HCT116 (cell line): Measurements from ENCODE around the gene TTC27. TPM values are rescaled to one million over a fixed set of nuclear protein-coding genes. Genes with fewer than 3 reads are reported as not detected.

Experiments
- ATAC-seq: fragments of 200-7000 bp; cut with Tn5 transposase; 2 replicates; pipeline ENCODE4 v1.9.1; 2020; ENCODE audit warnings: mild to moderate bottlenecking, moderate library complexity
- BruUV-seq: library from RNA; stranded (reverse); fragments of 400-500 nt; replicated peaks from 2 replicates; lab custom pipeline; 2021; lab: Mats Ljungman, UMichigan
- CTCF ChIA-PET: fragments of 300-600 bp; sonication (Branson Sonifier 250); formaldehyde crosslinking; loops from one replicate; lab custom pipeline; 2021; ENCODE audit warnings: antibody characterized with exemption; lab: Charles Lee
- POLR2A ChIA-PET: fragments of 300-600, 350-600 bp; sonication (Branson Sonifier 250); formaldehyde crosslinking; loops from one replicate; lab custom pipeline; 2021; ENCODE audit warnings: antibody characterized with exemption; lab: Charles Lee
- RAD21 ChIA-PET, 2 experiments: fragments of 300-600 bp; sonication (Branson Sonifier 250); formaldehyde crosslinking; loops; one replicate each; lab custom pipeline; 2023; ENCODE audit warnings: low total read pairs in 2 of 2; ENCODE audit not compliant: uncharacterized antibody in 2 of 2, unreplicated experiment in 2 of 2, low non-redundant PET in 1 of 2; lab: Charles Lee
- DNase-seq: peaks from one replicate; pipeline ENCODE4 v3.0.0-alpha.2; 2010; ENCODE audit warnings: low read depth, low spot score
- H2AFZ ChIP-seq: fragments of 200-600 bp; shearing (Covaris generic), sonication (generic); 2 replicates; pipeline ENCODE4 v1.6.1; 2017; ENCODE audit warnings: low read depth, mixed run types, mixed read lengths, antibody characterized with exemption, low read length; ENCODE audit not compliant: poor library complexity, severe bottlenecking
- H3K27ac ChIP-seq: 2 replicates; pipeline ENCODE4 v1.5.1; 2012; ENCODE audit warnings: low read depth, low read length
- H3K27me3 ChIP-seq: fragments of 200-600 bp; sonication (generic); 2 replicates; pipeline ENCODE4 v1.6.1; 2016; ENCODE audit warnings: mixed run types, low read length, mixed read lengths; ENCODE audit not compliant: insufficient read depth
- H3K36me3 ChIP-seq, 2 experiments: fragments of 200-500 bp in 1 of 2; fragments of 200-600 bp in 1 of 2; sonication (Bioruptor generic) in 1 of 2; sonication (generic) in 1 of 2; 2 replicates each; pipeline versions ENCODE4 v1.5.1 to v1.6.1; 2014 to 2016; ENCODE audit warnings: low read length in 2 of 2, inconsistent platforms in 1 of 2, mixed read lengths in 1 of 2, mixed run types in 1 of 2; ENCODE audit not compliant: insufficient read depth in 2 of 2, control insufficient read depth in 1 of 2
- H3K4me1 ChIP-seq, 2 experiments: fragments of 200-600 bp in 1 of 2; sonication (generic) in 1 of 2; 2 replicates each; pipeline versions ENCODE4 v1.5.1 to v1.6.1; 2012 to 2017; ENCODE audit warnings: low read length in 2 of 2, inconsistent platforms in 1 of 2, mild to moderate bottlenecking in 1 of 2, mixed read lengths in 1 of 2, mixed run types in 1 of 2, moderate library complexity in 1 of 2; ENCODE audit not compliant: insufficient read depth in 2 of 2, control insufficient read depth in 1 of 2
- H3K4me2 ChIP-seq: fragments of 200-600 bp; sonication (generic); 2 replicates; pipeline ENCODE4 v1.6.1; 2017; ENCODE audit warnings: mixed run types, low read length, mixed read lengths
- H3K4me3 ChIP-seq, 2 experiments: fragments of 200-600 bp in 1 of 2; sonication (generic) in 1 of 2; replicated peaks in 1 of 2; 2 replicates each; pipeline ENCODE4 v1.5.1; 2011 to 2016; ENCODE audit warnings: low read length in 2 of 2, control low read depth in 1 of 2, low read depth in 1 of 2, mild to moderate bottlenecking in 1 of 2, mixed read lengths in 1 of 2, mixed run types in 1 of 2
- H3K79me2 ChIP-seq: fragments of 200-600 bp; sonication (generic); 2 replicates; pipeline ENCODE4 v1.6.1; 2017; ENCODE audit warnings: mild to moderate bottlenecking, mixed run types, low read length, moderate library complexity, mixed read lengths; ENCODE audit not compliant: insufficient read depth
- H3K9ac ChIP-seq: fragments of 200-600 bp; sonication (generic); 2 replicates; pipeline ENCODE4 v1.6.1; 2016; ENCODE audit warnings: low read length, mixed read lengths
- H3K9me2 ChIP-seq: fragments of 200-600 bp; sonication (generic), shearing (Covaris generic); 2 replicates; pipeline ENCODE4 v1.6.1; 2017; ENCODE audit warnings: mixed run types, mild to moderate bottlenecking, moderate library complexity; ENCODE audit not compliant: insufficient read depth
- H3K9me3 ChIP-seq, 2 experiments: fragments of 200-500 bp in 1 of 2; fragments of 200-600 bp in 1 of 2; sonication (Bioruptor generic) in 1 of 2; sonication (generic) in 1 of 2; 2 replicates each; pipeline ENCODE4 v1.6.1; 2014 to 2017; ENCODE audit warnings: low read length in 2 of 2, mixed read lengths in 2 of 2, inconsistent platforms in 1 of 2, low read depth in 1 of 2, mild to moderate bottlenecking in 1 of 2, mixed run types in 1 of 2, moderate library complexity in 1 of 2; ENCODE audit not compliant: control insufficient read depth in 1 of 2, insufficient read depth in 1 of 2
- H4K20me1 ChIP-seq: fragments of 200-600 bp; sonication (generic), shearing (Covaris generic); 2 replicates; pipeline ENCODE4 v1.6.1; 2017; ENCODE audit warnings: mixed run types, mild to moderate bottlenecking, moderate library complexity; ENCODE audit not compliant: insufficient read depth
- CEBPB ChIP-seq: IDR thresholded peaks from 2 replicates; pipeline ENCODE4 v1.6.1; 2012; ENCODE audit warnings: low read depth
- CTCF ChIP-seq, 3 experiments: fragments of 200-600 bp in 1 of 3; sonication (generic) in 1 of 3; IDR thresholded peaks in 2 of 3; conservative IDR thresholded peaks in 1 of 3; 2 replicates each; pipeline ENCODE4 v1.5.1; 2012 to 2017; ENCODE audit warnings: low read depth in 2 of 3, low read length in 2 of 3, antibody characterized with exemption in 1 of 3, borderline replicate concordance in 1 of 3, control low read depth in 1 of 3, mild to moderate bottlenecking in 1 of 3, mixed read lengths in 1 of 3, mixed run types in 1 of 3, moderate library complexity in 1 of 3; ENCODE audit not compliant: insufficient read depth in 1 of 3
- EGR1 ChIP-seq: IDR thresholded peaks from 2 replicates; pipeline ENCODE4 v1.6.1; 2012; ENCODE audit warnings: low read depth
- ELF1 ChIP-seq: IDR thresholded peaks from 2 replicates; pipeline ENCODE4 v1.6.1; 2012; ENCODE audit warnings: low read depth, borderline replicate concordance
- EZH2phosphoT487 ChIP-seq: fragments of 200-600 bp; IDR thresholded peaks from 2 replicates; pipeline ENCODE4 v1.6.1; 2018; ENCODE audit warnings: antibody characterized with exemption, borderline replicate concordance
- MAX ChIP-seq: IDR thresholded peaks from 2 replicates; pipeline ENCODE4 v1.6.1; 2012
- POLR2A ChIP-seq: IDR thresholded peaks from 2 replicates; pipeline ENCODE4 v1.7.0; 2011; ENCODE audit warnings: borderline replicate concordance; ENCODE audit not compliant: insufficient read depth, insufficient read length; ENCODE audit errors: extremely low read depth
- POLR2AphosphoS5 ChIP-seq: IDR thresholded peaks from 2 replicates; pipeline ENCODE4 v1.6.1; 2011; ENCODE audit warnings: mild to moderate bottlenecking, low read depth, low read length, moderate library complexity
- RAD21 ChIP-seq: IDR thresholded peaks from 2 replicates; pipeline ENCODE4 v1.6.1; 2012; ENCODE audit warnings: low read depth, mild to moderate bottlenecking
- REST ChIP-seq: IDR thresholded peaks from 2 replicates; pipeline ENCODE4 v1.6.1; 2012; ENCODE audit warnings: low read depth
- SRF ChIP-seq: IDR thresholded peaks from 2 replicates; pipeline ENCODE4 v1.6.1; 2012; ENCODE audit warnings: low read depth
- YY1 ChIP-seq: IDR thresholded peaks from 2 replicates; pipeline ENCODE4 v1.6.1; 2011; ENCODE audit warnings: low read length, low read depth, moderate library complexity, mild to moderate bottlenecking; ENCODE audit not compliant: insufficient replicate concordance; ENCODE audit errors: extremely low read depth
- ZFX ChIP-seq: fragments of 450-650 bp; IDR thresholded peaks from 2 replicates; pipeline ENCODE4 v1.6.1; 2017
- intact Hi-C: fragments of 100-400 bp; cut with micrococcal nuclease; formaldehyde crosslinking; loops from 2 replicates; pipeline ENCODE4 v1.10.0; 2022
- total RNA-seq: library from RNA; stranded (reverse); gene quantifications from one replicate; pipeline ENCODE4 v1.2.1, GENCODE V29; 2021; ENCODE audit not compliant: unreplicated experiment

TTC27 gene
- total RNA-seq, 1 experiment from 2014 or later, result 24.4 TPM

DNA sequence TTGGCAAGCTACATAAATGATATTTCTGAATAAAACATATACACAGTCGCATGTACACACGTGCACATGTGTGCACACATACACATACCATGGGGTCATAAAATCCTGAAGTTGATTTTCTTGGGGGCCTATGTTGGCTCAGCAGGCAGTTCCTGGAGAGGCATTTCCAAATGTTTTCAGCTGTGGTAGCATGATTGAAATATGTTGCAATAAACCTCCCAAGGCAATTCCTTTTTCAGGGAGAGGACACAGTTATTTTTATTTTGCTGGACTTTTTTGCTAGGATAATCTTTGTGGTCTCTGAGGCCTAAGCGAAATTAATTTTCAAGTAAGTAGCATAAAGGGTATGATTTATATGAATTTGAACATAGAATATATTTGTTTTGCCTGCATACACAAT is 192.2 kb downstream of the TTC27 start (continued):
- TF ChIP-seq RAD21 (no peak), EGR1 (no peak), SRF (no peak), MAX (no peak)
- TF ChIP-seq, all 23 proteins: peak for 0

DNA sequence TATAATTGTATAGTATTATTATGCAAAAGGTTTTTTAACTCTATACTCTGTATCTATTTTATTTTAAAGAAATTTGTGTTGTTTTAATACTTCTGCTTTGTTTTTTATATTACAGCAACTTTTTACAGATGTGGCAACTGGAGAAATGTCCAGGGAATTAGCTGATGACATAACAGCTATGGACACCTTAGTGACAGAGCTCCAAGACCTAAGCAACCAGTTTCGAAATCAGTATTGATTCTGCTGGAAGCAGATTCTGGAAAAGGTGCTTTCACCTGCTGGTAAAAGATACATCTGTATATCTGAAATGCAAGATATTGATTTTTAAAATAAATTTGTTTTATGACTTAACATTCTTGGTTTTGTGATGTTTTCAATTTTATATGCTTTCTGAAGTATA is 192.9 kb downstream of the TTC27 start:
- intact Hi-C loops, result no loop called here
- no peak for ATAC-seq
- Histone ChIP-seq H3K4me3 (no peak overlapping the region), H3K79me2 (no peaks in the 10 kb centered on the region), H3K27ac (no peak overlapping the region), H4K20me1 (no peaks in the 10 kb centered on the region), H3K9me3 (no peaks in the 10 kb centered on the region), H3K36me3 (no peaks in the 10 kb centered on the region), H3K4me2 (no peak overlapping the region), H3K9ac (no peak overlapping the region), H3K4me1 (no peaks in the 10 kb centered on the region), H3K9me2 (no peaks in the 10 kb centered on the region), H2AFZ (no peak overlapping the region), H3K27me3 (no peaks in the 10 kb centered on the region)
- ChIA-PET RAD21 (no interaction called here), CTCF (no interaction called here), POLR2A (no interaction called here)
- no peak for TF ChIP-seq RAD21
- no peak for TF ChIP-seq CEBPB
- no peak for TF ChIP-seq EZH2phosphoT487
- no peak for TF ChIP-seq CTCF (IDR thresholded peaks at IDR 0.05 in 2 of 3, conservative IDR thresholded peaks at IDR 0.05 in 1 of 3; ENCODE audit: borderline replicate concordance in 1 of 3, insufficient read depth in 1 of 3, low read depth in 2 of 3, low read length in 2 of 3)
- no peak for TF ChIP-seq REST
- TF ChIP-seq POLR2A, result no peak
- TF ChIP-seq YY1, result no peak
- TF ChIP-seq ZFX, result no peak
- no peak for TF ChIP-seq ELF1
- no peak for TF ChIP-seq EGR1
- no peak for TF ChIP-seq POLR2AphosphoS5
- no TSS peak for BruUV-seq
- no peak for DNase-seq
